H1 (cell line): Measurements from ENCODE around the gene ARHGAP10. TPM values are rescaled to one million over a fixed set of nuclear protein-coding genes. Genes with fewer than 3 reads are reported as not detected.

Experiments
- CHD2 ChIP-seq: IDR thresholded peaks from 2 replicates; pipeline ENCODE4 v1.6.1; 2012; ENCODE audit warnings: low read length, improper control_type of control experiment
- HDAC2 ChIP-seq, 2 experiments: fragments of 300-600 bp in 1 of 2; sonication (generic) in 1 of 2; IDR thresholded peaks; 2 replicates each; pipeline ENCODE4 v1.6.1; 2011 to 2012; ENCODE audit warnings: low read depth in 2 of 2, low read length in 2 of 2, mild to moderate bottlenecking in 2 of 2, moderate library complexity in 2 of 2, borderline replicate concordance in 1 of 2, inconsistent platforms in 1 of 2
- JUN ChIP-seq: IDR thresholded peaks from 2 replicates; pipeline ENCODE4 v1.6.1; 2011; ENCODE audit warnings: low read depth, mild to moderate bottlenecking, improper control_type of control experiment, low read length
- RAD21 ChIP-seq, 2 experiments: IDR thresholded peaks in 1 of 2; conservative IDR thresholded peaks in 1 of 2; 2 replicates each; pipeline ENCODE4 v1.6.1; 2011; ENCODE audit warnings: low read depth in 2 of 2, low read length in 2 of 2, improper control_type of control experiment in 1 of 2, inconsistent platforms in 1 of 2, mild to moderate bottlenecking in 1 of 2, moderate library complexity in 1 of 2
- polyA plus RNA-seq, 7 experiments: library from polyadenylated mRNA; depleted of rRNA in 3 of 7; stranded (reverse) in 5 of 7; unstranded in 2 of 7; fragments of >200 nt in 5 of 7; fragments of 200-250 nt in 2 of 7; gene quantifications; 1 replicate in 5 of 7; 2 replicates in 1 of 7; 4 replicates in 1 of 7; pipeline versions ENCODE4 v1.2.1 to v1.2.3, GENCODE V29; 2011 to 2013; ENCODE audit warnings: missing spikeins in 2 of 7, mixed read lengths in 2 of 7
- total RNA-seq: library from RNA; stranded (reverse); fragmentation: NEBNext Ultra II Directional; extraction: Animal tissue kit (Norgen Biotek cat#: 25700); gene quantifications from 2 replicates; pipeline ENCODE4 v1.2.1, GENCODE V29; 2021

The ARHGAP10 gene
- total and polyA plus RNA-seq, 2 of the 8 experiments (the other 6 are each of a cell fraction or from before 2014, with no cell fraction given) = 3.7 to 6.1 TPM

- TF ChIP-seq HDAC2 (IDR thresholded peaks at IDR 0.05; ENCODE audit: borderline replicate concordance in 1 of 2, low read depth in 2 of 2, low read length in 2 of 2) = no peak
- TF ChIP-seq JUN = no peak
- no peak for TF ChIP-seq CHD2
- no peak for TF ChIP-seq RAD21 (IDR thresholded peaks at IDR 0.05 in 1 of 2, conservative IDR thresholded peaks at IDR 0.05 in 1 of 2; ENCODE audit: low read depth in 2 of 2, low read length in 2 of 2)
Measured at GRCh38 chr4:148081267-148081666, 349.4 kb downstream of the ARHGAP10 start (continued).
